DMS79 treated with DMSO at 0.1 percent for 48 hours (cell line): ENCODE data around the gene ST3GAL3.
A peak's percentile ranks its signal among the peaks of the same experiment; 100 is the strongest.

Experiments
- DNase-seq: peaks from one replicate; lab custom pipeline; 2025; lab: John Stamatoyannopoulos, UW

The ST3GAL3 gene, protein sequence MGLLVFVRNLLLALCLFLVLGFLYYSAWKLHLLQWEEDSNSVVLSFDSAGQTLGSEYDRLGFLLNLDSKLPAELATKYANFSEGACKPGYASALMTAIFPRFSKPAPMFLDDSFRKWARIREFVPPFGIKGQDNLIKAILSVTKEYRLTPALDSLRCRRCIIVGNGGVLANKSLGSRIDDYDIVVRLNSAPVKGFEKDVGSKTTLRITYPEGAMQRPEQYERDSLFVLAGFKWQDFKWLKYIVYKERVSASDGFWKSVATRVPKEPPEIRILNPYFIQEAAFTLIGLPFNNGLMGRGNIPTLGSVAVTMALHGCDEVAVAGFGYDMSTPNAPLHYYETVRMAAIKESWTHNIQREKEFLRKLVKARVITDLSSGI

DNA sequence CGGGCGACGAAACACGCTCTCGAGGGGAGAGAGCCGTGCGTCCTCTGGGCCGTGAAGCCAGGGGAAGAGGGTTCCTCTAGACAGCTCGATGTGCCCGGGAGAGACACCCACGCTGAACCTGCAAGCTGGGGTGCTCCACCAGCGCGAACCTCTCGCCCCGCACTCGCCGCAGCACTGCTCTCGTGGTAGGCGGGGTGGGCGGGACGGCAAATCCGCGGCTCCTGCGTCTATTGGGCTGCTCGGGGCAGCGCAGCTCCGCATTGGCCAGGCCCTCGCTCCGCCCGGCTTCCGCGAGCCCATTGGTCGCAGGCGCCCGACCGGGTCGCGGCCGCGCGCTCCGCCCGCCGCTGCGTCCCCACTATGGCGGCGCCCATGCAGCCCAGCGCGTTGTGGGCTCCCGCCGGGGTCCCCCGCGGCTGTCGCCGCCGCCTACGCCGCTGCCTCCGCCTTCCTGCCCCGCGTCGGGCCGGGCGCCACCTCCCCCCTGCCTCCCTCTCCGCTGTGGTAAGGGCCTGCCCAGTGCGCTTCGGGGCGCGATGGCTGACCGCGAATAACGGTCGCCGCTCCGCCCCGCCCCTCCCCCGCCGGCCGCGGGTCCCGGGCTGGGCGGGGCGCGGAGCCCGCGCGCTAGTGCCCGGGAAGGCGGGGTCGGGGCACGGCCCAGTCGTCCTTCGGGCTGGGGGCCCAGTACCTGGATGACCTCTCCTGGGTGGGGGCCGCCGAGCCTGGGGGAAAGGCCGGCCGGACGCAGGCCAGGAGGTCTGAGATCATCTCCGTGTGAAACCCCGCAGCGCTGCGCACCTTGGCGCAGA lies at the start of gene ST3GAL3:
TSS of gene ST3GAL3 (plus strand) at position 347 of the 812 bp plus-strand sequence. CDS start 28,727 bp downstream, outside the sequence.
- peak; percentile 90 for DNase-seq

DNA sequence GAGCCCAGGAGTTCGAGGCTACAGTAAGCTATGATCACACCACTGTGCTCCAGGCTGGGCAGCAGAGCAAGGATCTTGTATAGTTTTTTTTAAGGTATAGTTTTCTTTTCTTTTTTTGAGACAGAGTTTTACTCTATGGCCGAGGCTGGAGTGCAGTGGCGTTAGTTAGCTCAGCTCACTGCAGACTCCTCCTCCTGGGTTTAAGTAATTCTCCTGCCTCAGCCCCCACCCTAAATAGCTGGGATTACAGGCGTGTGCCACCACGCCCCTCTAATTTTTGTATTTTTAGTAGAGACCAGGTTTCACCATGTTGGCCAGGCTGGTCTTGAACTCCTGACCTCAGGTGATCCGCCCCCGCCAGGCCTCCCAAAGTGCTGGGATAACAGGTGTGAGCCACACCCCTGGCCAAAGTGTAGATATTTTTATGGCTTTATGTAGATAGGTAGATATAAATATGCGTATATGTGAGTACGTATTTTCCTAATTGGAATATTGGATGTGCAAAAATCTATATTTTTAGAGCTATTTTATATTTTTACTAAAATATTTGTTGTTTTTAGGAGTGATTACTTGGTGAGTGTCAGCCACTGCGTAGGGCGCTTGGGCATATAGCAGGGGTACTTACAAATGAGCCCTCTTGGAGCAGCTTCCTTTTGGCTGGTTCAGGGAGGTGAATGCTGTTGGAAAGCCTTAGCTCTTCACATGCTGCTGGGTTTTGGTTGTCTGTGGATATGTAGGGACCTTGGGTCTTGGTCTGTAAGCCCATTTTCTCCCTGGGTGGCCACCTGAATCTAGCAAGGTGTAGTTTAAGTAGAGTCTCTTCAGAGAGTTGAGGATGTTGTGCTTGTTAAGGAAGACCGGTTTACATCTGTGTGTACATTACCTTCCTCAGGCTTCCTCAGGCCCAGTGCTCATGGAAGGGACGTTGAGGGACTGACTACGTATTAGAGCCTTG lies 47.8 kb upstream of the ST3GAL3 start:
- no peak for DNase-seq

DNA sequence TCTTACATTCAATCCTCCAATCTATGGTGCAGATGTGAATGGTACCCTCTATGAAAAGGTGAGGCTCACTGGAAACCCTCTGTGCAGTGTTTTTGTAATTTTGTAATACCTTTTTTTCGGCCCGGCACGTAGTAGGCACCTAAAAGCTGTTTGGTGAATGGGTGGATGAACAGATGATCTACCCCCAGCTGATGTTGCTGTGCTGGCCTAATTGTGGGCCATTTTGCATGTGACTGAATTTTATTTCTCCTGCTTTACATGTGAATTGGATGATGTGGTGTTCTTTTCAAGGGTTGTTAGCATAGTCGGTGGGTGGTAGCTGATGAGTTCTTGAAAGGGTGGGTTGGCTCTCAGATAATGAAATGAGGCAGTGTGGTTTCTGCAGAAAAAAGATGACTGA lies 47.0 kb upstream of the ST3GAL3 start:
- DNase-seq, result no peak

DNA sequence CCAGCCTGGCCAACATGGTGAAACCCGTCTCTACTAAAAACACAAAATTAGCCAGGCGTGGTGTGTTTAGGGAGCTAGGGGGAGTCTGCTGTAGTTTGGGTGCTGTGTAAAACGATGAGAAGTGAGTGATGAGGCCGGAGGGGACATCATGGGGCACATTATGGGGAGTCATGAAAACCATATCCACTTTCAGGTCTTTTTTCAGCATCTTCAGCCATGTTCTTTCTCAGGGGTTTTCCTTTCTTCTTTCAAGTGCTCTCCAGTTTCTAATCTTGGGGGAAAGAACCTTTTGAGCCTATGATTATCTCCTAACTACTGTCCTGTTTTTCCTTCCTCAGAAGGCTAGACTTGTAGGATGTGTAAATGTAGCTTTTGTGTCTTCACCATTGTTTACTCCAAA lies 43.0 kb upstream of the ST3GAL3 start:
- DNase-seq, result no peak

DNA sequence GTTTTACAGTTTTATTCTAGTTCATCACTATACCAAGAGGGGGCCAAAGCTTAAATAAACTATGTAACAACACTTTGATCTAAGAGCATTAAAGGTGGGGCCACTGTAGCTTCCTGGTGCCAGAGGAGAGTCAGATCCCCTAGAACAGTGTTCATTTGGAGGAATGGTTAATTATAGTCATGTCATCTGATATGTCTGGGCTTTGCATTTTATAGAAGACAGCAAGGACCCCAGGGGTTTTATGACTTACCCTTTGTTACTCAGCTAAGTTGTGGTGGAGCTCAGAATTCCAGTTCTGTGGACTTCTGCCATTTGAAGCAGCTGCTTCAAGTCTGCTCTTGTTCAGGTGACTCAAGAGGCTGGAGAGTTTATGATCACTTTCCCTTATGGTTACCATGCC lies 40.7 kb upstream of the ST3GAL3 start:
- peak; percentile 68 for DNase-seq

DNA sequence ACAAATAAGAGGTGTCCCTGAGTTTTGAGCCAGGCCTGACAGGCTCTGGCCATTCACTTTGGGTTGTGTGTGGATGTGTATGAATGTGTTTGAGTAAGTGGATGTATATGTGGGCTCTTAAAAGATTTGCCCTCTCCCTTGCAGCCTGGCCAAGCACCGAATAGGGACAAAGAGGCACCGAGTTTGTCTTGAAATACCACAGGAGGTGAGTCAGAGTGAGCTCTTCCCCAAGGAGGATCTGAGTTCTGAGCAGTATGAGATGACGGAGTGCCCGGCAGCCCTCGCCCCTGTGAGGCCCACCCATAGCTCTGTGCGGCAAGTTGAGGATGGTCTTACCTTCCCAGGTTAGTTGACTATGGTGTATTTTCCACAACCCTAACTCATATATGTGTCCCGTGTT lies 38.4 kb upstream of the ST3GAL3 start:
- DNase-seq, result no peak

DNA sequence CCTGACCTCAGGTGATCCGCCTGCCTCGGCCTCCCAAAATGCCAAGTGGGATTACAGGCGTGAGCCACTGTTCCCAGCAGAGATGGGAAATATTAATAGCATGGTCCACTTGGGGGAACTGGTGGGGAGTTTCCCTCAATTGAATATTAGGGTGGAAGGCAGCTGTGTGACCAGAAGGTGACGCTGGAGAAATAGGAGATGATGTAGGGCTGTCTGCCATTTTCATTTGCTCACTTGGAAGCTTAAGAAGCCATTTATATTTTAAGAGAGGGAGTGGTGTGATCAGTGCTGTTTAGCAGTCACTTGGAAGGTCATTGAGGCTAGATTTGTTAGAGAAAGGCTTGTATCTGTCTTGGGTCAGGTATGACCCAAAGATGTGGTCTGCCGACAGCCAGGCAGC lies 37.5 kb upstream of the ST3GAL3 start:
- DNase-seq, result no peak

DNA sequence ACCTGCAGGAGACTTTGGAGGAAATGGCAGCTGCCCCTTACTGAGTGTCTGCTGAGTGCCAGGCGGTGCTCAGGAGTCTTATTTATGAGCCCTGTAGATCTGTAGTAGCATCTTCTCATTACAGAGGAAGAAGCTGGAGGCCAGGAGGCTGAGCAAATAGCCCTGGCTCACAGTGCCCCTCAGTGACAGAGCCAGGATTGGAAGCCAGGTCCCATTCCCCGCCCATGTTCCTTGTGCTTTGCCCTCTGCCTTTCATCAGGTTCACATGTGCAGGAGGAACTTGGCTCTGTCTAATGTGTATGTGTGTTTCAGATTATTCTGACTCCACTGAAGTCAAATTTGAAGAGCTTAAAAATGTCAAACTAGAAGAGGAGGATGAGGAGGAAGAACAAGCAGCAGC lies 36.1 kb upstream of the ST3GAL3 start:
- no peak for DNase-seq

DNA sequence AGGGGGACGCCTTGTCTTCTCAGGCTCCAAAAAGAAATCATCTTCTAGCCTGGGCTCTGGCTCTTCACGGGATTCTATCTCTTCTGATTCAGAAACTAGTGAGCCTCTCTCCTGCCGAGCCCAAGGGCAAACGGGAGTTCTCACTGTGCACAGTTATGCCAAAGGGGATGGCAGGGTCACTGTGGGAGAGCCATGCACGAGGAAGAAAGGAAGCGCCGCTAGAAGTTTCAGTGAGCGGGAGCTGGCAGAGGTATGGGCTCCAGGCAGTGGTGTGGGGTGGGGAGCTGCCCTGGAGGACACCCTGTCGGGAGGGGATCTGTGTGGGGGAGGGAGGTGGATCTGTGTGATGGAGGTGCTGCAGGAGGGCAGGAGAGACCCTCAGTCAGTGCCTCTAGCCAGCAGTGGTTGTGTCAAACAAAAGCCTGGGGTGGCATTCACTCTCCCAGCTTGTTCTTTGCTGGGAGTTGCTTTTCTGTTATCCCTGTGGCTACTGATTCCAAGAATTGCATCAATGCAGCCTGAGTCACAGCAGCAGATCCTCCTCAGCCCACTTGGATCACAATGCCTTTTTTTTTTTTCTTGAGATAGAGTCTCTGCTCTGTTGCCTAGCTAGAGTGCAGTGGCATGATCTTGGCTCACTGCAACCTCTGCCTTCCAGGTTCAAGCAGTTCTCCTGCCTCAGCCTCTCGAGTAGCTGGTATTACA lies 35.6 kb upstream of the ST3GAL3 start:
- no peak for DNase-seq

DNA sequence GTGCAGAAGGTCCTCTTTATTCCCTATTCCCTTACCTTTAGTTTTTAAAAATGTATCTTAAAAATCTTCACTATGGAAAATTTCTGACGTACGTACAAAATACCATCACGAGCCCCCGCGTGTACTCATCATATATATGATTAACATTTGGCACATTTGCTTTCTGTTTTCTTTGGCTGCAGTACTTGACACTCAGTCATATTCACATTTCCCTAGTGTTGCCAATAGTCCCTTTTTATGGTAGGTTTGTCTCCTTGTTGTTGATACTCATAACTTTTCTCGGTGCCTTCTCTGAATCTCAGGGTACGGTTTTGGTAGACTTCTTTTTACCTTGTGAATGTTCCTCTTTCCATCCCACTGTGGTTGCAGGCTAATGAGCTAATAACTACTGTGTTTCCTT lies 34.1 kb upstream of the ST3GAL3 start:
- no peak for DNase-seq

DNA sequence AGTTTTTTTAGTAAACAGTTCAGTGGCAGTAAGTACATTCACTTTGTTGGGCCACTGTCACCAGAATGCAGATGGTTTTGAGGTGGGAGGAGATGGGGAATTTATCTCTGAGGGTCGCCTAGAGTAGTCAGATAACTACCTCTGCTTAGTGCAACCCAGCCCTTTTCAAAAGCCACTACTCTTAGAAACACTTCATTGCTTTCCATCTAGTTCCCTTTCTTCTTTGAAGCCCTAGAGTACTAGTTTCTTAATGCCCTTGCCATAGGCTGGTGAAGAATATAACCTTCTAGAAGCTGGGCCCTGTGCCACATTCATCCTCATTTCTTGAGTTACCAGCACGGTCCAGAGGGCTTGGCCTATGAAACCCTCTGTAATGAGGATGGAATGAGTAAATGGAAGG lies 28.4 kb upstream of the ST3GAL3 start:
- DNase-seq, result no peak

DNA sequence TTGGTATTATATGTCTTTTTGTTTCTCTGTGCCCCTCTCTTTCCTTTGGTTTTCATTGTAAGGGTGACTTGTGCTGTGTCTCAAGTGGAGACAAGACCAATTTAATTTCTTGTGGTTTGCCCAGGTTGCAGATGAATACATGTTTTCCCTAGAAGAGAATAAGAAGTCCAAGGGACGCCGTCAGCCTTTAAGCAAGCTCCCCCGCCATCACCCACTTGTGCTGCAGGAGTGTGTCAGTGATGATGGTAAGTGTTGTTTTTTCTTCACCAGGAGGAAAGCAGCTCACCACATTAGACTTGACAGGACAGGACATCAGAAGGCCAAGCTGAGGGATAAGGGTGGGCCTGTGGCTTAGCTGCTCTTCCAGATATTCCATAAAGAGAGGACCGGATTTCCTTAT lies 23.8 kb upstream of the ST3GAL3 start:
- no peak for DNase-seq

DNA sequence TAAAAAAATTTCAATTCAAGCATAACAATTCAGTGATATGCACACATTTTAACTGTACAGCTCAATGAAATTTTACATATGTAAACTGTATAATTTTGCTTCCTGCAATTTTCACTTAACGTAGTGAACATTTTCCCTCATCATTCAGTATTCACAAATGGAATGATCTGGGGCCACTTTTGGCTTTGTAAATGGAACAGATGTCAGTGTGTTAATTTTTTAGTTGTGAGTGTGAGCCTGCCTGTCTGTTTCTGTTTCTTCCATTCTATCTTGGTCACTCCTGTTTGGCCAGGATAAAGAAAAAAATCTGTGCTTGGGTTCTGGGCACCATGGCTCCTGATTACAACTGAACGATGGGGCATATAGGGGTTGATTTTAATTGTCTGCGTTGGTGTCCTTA lies 20.5 kb upstream of the ST3GAL3 start:
- no peak for DNase-seq

DNA sequence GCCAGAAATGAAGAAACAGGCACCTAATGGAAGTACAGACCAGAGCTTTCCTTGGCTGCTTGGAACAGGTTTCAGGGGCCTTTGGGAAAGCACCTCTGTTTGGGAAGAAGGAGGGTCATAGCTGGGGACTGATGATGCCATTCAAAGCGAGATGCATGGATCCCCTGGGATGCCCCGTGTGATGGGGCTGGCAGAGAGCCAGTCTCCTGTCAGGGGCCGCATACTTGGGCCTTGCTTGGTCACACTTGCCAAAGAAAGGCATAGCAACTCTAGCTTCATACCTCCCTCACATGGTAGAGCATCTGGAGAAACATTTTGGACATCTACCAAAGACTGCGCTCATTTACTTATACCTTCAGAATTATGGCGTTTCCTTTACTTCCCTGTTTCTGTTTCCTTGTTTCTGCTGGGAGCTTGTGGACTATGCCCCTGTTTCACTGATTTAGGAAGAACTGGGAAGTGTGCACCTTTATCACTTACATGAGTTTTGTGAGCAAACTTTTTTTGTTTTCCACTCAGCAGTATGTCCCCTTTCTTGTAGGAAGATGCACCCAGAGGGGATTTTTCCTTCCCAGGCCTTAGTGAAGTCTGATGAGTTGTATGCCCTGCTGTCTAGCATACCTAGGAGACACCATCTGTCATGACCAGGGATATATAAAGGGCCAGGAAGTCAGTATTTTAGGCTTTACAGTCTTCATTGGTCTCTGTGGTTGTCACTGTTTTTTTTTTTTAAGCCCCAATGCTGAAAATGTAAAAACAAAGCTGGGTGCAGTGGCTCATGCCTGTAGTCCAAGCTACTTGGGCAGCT lies 19.8 kb upstream of the ST3GAL3 start:
- DNase-seq, result no peak

DNA sequence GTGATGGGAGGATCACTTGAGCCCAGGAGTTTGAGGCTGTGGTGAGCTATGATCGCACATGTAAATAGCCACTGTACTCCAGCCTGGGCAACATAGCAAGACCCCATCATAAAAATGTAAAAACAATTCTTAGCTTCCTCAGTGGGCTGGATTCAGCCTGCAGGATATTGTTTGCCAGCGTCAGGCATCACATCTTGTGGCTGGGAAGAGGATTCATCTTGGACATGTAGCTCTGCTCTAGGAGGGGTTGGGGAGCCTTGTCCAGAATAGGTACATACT lies 19.3 kb upstream of the ST3GAL3 start:
- no peak for DNase-seq

DNA sequence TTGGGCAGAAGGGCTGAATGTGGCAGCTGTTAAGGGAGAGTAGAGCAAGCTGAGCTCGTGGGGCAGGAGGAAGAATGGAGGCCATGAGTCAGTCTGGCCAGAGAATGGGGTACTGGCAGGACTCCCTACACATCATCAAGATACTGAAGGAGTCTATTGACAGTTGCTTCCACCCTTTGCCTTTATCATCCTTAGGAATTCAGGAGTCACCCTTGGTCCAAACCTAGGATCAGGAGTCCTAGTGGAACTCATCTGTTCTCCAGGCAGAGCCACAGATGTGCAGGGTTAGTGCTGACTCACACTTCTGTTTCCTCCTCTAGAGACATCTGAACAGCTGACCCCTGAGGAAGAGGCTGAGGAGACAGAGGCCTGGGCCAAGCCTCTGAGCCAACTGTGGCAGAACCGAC lies 18.7 kb upstream of the ST3GAL3 start:
- no peak for DNase-seq

DNA sequence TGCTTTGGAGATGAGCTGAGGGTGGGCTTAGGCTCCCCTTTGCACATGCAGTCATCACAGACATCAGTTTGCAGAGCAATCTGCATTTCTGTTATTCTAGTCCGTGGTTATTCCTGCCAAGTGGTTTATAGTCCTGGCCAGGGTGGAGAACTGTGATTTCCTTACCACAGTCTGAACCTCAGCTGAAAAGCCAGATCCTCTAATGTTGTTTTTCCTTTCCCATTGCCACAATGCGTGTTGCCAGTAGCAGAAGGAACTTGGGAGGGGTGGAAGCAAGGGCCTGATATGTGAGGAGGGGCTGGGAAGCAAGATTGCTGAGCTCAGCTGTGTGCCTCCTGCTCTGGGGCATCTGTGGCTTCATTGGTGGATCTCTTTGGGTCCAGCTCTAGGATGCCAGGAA lies 18.0 kb upstream of the ST3GAL3 start:
- no peak for DNase-seq

DNA sequence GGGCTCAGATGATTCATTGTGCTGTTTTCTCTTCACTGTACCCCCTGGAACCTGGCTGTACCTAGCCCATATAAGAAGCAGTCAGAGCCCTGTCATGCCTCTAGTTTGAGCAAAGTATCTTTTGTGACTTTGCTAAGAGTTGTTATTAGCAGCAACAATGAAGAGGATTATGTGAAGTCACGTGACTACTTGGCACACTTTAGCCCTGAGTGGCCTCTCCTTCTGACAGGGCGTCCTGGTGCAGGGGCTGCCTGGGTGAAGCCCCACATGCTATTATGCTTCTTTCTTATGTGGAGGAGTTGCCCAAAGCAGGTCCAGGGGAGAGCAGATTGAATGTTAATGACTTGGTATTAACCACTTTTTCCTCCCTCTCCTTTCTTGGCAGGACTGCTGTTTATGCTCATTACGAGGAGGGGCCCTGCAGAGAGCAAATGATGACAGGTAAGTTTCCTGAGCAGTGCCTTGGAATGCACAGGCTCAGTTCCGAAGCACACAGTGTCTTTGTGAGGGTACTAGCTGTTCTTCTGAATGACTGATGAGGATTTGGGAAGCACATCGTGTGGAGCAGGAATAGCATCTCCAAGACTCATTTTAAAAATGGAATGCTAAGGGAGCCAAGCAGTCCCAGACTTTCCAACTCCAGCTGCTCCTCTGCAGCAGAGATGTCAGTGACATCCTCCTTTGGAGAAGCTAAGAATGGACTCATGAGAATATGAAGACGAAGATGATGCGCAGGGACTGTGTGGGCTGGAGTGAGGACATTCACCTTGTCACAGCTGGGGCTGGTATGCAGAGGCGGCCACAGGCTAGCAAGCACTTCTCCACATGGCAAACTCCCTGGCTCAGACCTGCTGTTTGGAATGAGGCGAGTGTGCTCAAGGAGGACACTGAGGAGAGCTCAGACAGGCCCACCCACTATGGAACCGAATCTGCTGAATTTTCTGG lies 15.2 kb upstream of the ST3GAL3 start:
- DNase-seq, result no peak

DNA sequence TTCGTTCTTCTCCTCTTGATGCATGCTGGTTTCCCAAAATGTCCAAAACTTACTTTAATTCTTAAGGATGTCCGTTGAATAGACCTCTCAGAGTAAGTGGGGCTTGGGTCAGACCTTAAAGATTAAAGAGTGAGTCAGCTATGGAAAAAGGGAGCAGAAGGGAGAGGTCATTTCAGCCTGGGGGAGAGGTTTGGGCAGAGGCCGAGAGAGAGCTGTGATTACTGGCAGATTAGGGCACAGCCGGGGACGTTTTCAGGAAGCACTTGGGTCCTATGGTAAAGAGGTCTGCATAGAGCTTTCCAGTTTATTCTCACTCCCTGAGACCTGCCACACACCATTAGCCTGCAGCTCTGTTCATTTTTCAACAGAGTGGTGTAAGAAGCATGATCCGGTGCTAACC lies 14.0 kb upstream of the ST3GAL3 start:
- no peak for DNase-seq

DNA sequence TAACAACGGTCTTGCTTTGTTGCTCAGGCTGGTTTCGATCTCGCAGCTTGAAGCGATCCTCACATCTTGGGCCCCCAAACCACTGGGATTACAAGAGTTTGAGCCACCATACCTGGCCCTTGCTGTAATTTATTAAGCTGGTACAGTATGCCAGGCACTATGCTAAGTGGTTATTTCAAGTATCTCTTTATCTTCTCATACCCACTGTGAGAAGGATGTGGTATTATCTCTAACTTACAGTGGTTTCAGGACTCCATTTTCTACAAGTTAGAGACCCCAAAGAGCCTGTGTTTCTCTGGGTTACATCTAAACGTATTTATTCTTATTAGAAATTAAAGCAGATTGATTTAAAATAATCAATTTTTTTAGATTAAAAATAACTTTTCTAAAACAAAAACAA lies 8.1 kb upstream of the ST3GAL3 start:
- DNase-seq, result no peak
